GM19238 (cell line): ENCODE measurements around the gene KXD1.
"Not testable (repeated sequence)": the region's sequence is repeated elsewhere in the genome, so short reads cannot be mapped to it uniquely, and the experiment has no call there.

Source experiments
- DNase-seq: peaks from one replicate; pipeline ENCODE4 v3.0.0; 2011; ENCODE audit warnings: low spot score; ENCODE audit not compliant: insufficient read length

The KXD1 gene

GRCh38 chr19:18600692-18601397 is 43.2 kb downstream of the KXD1 start:
- DNase-seq = not testable (repeated sequence)

- DNase-seq = no peak
Observed at GRCh38 chr19:18601875-18602274, 44.2 kb downstream of the KXD1 start.

GRCh38 chr19:18603255-18603957 is 45.7 kb downstream of the KXD1 start:
- no peak for DNase-seq

- DNase-seq = no peak
Observed at GRCh38 chr19:18603958-18604819, 46.5 kb downstream of the KXD1 start.

GRCh38 chr19:18604820-18605159 is 47.1 kb downstream of the KXD1 start:
- no peak for DNase-seq

GRCh38 chr19:18605196-18605545 is 47.5 kb downstream of the KXD1 start:
- no peak for DNase-seq

GRCh38 chr19:18605546-18606280 is 48.0 kb downstream of the KXD1 start:
- no peak for DNase-seq

- DNase-seq = no peak
Observed at GRCh38 chr19:18606281-18607225, 48.9 kb downstream of the KXD1 start, which contains the start of gene CRLF1. Gene CRLF1 (minus strand): TSS chr19:18606799. CDS start chr19:18606656, 143 bp downstream.

GRCh38 chr19:18607226-18608101 is 49.8 kb downstream of the KXD1 start:
- DNase-seq = no peak

GRCh38 chr19:18608102-18608804 is 50.6 kb downstream of the KXD1 start:
- no peak for DNase-seq

GRCh38 chr19:18608805-18609716 is 51.4 kb downstream of the KXD1 start:
- no peak for DNase-seq

- no peak for DNase-seq
Observed at GRCh38 chr19:18609717-18610051, 52.0 kb downstream of the KXD1 start.

GRCh38 chr19:18610245-18610555 is 52.5 kb downstream of the KXD1 start:
- no peak for DNase-seq

GRCh38 chr19:18610556-18611326 is 53.1 kb downstream of the KXD1 start:
- DNase-seq = no peak

- DNase-seq = no peak
Observed at GRCh38 chr19:18611327-18612050, 53.8 kb downstream of the KXD1 start.

- DNase-seq = no peak
Observed at GRCh38 chr19:18612051-18612771, 54.5 kb downstream of the KXD1 start.
